Measurements from ENCODE around the gene C1QTNF7.

The C1QTNF7 gene

DNA sequence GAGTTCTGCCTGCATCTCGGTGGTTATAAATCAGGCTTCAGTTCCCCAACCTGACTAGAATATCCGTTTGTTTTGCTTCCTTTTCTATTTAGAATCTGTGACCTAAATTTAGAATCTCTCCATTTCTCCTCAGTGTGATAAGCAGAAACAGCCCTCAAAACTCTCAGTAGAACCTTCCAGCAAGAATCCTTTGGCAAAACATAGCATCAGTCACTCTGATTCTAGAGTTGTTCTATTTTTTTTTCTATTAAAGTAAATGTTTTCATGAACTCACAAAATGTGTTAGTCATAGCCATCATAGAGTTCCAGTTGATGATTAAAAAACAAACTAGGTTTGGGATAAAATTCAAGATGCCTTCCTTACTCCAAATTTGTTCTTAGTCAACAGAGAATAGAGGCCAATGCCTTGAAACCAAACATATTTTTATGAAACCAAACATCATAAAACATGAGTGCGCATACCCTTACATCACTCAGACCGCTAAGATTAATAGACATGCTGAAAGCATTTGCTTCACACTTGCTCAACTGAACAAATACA, 13.2 kb upstream of the C1QTNF7 start:
- no peak for DNase-seq

DNA sequence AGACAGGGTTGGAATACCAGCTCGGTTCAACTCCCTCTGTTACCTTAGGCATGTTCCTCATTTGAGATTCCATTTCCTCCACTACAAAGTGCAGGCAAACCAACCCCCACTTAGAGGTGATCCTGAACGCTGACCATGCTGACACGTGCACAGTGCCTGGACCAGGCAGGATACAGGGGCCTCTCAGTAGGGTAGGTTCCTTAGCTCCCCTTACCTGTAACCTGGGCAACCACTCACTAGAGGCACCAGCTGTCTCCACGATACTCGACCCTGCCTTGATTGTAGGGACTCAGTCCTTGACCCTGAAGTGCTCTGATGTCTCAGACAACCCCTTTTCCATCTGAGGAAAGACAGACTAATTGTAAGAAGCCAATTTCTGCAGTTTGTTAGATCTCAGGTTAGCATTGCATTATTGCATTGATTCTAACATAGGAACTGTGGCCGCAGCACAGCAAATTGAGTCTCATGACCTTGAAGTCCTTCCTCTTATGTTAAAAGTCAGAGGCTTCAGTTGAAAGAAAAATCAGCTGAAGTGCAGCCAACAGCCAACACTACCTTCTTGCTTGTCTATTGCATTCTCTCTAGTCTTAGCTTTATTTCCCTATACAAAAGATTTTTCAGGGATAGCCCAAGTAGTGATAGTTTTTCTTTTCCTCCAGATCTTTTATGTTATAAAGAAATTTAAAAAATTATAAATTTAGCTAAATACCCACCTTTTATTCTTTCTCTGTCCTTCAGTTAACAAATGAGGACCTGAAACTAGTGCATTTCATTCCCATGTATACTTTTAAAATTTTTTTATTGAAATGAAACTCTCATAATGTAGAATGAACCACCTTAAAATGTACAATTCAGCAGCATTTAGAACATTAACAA, 11.2 kb upstream of the C1QTNF7 start:
- DNase-seq: peak in 1 of 2 experiments; percentile 35

DNA sequence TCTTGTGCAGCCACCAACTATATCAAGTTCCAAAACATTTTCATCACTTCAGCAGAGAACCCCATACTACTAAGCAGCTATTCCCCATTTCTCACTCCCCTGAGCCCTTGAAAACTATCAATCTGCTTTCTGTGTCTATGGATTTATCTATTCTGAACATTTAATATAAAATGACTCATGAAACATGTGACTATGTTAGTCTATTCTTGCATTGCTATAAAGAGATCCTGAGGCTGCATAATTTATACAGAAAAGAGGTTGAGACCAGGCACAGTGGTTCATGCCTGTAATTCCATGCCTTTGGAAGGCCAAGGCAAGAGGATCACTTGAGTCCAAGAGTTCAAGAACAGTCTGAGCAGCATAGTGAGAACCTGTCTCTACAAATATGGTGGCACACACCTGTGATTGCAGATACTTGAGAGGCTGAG, 10.6 kb upstream of the C1QTNF7 start:
- no peak for DNase-seq

DNA sequence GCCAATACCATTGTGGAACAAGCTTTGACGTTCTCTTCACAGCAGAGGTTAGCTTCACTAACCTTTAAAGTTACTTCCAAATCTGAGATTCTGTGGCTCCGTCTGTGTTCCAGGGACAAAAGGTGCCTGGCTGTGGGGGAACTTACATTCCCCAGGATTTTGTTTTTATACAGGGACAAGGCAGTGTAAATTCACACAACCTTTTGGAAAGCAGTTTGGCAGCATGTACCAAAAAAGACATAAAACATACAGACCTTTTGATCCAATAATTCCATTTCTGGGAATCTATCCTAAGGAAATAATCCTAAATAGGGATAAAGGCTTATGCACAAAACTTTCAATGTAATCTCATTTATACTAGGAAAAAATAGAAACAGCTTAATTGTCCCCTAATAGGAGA, 8.9 kb upstream of the C1QTNF7 start:
- no peak for DNase-seq

DNA sequence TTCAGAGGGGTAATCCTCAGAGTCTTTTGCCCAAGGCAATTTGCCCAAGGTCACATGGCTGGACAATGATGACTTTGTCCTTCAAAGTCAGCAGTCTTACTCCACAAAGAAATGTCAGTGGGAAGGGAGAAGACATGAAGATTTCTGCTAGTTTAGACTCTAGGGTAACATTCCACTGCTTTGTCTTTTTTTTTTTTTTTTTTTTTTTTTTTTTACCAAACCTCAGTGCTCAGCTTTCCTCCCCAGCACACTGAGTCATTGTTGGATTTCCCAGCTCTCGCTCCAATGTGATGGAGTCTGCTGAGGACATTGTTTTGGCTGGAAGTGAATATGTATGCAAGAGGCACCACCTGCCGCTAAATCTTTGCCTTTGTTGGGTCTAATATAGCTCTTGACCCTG, 7.2 kb upstream of the C1QTNF7 start:
- no peak for DNase-seq

DNA sequence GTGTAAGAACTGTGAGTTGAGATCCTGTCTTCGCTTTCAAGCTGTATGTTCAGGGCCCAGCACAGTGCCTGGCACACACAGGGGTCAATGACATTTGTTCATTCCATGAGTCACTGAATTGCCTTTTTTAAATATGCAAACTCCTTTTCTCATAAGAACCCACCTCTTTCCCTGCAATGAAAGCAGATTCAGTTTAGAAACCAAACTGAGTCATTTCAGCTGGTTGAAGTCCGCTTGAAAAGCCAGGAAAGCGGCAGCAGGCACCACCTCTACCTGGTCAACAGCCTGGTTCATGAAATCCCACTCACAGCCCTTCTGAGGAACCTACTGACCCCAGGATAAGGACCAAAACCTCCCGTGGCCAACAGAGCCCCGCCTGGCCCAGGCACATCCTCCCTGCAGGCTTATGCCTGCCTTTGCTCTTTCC, 4.5 kb upstream of the C1QTNF7 start:
- no peak for DNase-seq

DNA sequence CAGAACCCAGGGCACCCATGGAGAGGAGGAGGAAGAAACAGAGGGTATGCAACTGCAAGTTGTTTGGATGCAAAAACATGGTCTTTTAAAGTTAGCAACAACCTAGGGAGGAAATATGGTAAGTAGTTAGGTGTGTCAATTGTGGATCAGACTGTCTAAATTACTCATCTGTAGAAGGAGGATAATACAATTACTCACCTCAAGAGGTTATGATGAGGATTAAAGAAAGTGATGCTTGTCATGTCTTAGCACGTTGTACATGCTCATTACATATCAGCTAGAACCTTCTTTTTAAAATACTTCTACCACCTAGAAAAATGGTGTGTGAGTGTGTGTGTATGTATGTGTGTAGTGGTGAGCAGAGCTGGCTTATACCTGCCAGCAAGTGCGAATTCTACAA, 2.3 kb upstream of the C1QTNF7 start:
- peak in 1 of 2 experiments; percentile 3 for DNase-seq

DNA sequence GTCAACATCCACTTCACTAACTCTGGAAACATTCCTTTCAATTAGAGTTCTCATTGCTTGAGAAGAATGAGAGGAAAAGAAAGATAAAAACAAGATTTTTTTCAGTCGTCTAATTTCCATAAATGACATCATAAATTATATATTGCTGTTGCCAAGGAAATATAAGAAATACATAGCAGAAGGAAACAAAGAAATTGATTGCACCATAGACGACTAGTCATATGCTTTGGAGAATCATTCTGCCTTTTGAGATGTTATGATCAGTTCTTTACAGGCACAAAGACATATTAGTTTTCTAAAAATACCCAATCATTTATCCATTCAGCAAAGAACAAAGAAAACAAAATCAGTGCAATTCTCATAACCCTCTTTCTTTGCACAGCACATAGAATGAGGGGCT, 672 bp upstream of the C1QTNF7 start:
- no peak for DNase-seq

DNA sequence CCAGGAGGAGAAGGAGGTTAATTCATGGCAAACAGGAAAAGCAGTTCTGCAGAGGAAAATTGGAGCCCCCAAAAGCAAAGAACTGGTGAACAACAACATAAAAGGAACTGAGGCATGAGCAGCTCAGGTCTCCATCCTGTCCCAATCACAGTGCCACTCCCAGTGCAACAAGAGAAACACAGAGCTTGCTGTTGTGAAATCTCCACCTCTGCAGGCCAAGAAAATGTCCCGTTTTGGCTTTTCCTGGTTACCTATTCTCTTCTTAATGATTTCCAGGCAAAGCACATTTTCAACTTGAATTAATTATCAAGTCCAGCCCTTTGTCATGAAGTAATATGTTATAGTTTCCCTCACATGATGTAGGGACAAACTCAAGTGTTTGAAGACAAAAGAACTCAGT, 778 bp downstream of the C1QTNF7 start:
- DNase-seq: no peak

DNA sequence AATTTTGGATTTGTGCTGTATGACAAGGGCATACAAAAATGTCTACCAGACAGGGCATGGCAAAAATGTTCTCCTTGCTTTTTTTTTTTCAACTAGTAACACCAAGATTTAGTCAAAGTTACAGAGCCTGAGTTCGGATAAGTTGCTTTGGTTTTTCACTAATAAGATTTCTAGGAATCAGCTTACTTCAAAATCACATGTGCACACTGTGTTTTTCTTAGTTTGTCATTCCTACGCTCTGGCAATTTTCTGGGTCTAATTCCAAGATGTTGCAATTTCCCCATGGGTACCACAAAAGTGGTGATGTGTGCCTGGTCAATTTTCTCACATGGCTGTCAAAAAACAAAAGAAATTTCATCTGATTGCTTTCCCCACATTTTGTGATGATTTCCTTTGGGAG, 6.3 kb downstream of the C1QTNF7 start:
- no peak for DNase-seq

DNA sequence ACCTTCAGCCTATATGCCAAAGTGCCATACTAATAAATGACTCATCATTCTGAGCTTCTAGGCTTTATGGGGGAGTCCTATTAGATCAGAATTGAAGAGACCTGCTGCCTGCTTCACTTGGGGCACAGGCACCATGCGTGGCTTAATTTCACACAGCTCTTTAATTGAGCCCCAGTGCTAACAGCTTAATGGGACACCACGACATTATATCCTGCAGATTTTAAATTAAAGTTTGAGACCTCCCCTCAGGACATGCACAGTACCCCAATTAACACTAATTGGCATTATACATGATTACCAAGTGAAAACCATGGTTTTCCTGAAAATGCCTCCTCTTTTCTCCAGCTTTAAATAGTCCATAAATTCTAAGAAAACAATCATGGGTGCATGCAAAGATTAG, 6.8 kb downstream of the C1QTNF7 start:
- DNase-seq: no peak

DNA sequence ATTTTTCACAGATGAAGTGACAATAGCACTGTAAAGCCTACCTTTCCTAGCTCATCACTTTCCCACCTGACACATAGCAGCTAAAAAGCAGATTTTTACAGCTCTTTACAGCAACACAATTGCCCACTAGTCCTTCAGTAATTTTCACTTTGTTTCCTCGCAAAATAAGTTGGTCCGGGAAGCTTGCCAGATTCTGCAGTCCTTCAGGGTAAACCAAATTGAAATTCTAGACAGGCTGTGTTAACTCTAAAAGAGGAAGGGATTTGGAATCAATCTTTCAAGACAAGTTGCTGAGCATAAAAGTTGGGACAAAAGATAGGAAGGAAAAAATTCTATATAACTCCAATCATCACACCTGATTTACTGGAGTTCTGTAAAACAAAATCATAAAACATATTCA, 8.7 kb downstream of the C1QTNF7 start:
- DNase-seq: peak in 1 of 2 experiments; percentile 15

DNA sequence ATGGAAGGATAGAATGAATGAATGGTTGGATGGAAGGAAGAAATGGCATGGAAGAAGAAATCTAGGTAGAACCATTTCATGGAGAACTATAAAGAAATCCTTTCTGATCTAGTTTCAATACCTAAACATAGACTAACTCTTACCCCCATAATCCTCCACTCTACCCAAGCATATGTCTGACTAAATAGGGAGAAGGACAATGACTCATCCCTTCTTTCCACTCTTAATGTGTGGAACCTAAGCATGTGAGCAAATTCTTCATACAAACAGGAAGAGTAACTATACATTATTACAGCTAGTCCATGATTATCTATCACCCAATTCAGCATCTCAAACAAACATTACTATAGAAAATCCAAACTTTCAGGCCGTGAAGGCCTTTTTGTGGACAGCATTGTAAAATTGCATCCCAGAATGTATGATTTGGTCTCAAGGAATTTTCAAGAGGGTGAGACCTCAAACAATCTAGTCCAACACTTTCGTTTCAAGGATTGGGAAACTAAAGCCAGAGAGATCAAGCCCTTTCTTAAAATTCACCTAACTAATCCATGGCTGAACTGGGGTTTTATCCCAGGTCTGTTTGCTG, 11.2 kb downstream of the C1QTNF7 start:
- no peak for DNase-seq

DNA sequence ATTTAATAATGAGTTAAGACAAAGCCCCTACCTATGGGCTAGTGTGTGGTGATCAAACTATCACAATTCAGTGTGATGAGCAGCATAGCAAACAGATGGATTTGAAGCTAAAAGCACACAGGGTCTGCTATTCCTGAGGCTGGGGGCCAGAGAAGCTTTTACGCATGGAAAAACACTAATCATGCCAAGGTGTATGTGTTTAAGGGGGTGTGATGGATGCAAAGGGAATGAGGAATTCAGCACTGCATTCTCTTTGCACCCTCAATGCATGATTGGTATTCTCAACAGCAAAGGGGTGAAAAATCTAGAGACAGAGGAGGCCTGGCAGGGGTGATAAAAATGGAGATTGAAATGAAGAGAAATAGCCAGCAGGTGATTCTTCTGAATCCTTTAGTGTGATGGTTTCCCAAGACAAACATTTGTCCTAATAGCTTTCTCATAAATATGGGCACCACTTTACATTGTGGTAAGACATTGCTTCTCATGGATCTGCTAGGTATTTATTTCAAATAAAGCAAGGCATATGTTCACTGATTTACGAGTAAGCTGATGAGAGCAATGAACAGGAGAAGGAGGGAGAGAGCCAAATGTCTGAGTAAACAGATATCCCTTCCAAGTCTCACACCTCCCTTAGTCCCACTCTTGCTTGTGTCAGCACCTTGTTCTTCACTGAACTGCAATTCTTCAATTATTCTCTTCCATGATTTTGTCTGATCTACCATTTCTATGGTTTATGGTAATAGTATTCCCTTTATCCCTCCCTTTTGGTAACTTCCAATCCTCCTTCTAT, 15.7 kb downstream of the C1QTNF7 start:
- DNase-seq: peak in 1 of 2 experiments; percentile 63

DNA sequence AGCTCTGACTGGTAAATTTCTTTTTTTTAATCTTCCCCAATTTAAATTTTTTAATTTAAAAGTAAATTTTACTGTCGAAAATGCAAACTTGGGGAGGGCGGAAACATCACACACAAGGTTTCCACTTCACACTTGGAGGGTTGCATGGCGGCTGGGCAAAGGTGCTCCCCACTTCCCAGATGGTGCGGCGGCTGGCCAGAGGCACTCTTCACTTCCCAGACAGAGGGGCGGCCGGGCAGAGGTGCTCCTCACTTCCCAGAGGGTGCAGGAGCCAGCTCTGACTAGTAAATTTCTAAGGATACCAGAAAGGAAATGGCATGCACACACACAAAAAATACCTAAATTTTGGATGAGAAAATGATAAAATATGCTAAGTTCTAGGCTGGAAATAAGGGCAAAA, 16.4 kb downstream of the C1QTNF7 start:
- no peak for DNase-seq

DNA sequence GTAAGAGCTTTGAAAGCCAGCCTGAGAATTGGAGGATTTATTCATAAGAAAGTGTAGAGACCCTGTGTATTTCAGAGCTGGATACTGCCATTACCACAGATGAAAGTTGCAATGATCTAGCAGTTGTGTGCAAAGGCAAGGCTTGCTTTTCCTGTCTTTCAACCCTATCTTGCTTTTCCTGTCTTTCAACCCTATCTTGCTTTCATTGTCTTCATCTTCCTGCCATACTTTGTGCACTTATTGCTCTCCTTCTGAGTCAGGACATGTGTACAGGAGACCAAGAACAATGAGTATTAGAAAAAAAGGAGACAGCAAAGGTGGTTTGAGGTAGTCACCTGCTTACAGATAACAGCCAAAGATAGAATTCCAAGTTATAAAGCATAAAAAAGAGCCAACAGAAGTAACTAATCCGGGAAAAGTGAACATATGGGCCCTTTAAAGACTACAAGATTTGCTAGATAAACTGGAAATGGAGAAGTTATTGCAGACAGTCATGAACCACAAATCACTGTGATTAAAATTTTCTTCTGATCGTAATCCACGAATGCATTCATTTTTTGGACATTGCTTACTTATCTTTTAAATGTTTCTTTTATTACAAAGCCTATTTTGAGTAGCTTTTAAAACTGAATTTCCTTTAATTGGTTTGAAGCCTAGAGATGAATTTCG, 17.2 kb downstream of the C1QTNF7 start:
- peak in 1 of 2 experiments; percentile 19 for DNase-seq

DNA sequence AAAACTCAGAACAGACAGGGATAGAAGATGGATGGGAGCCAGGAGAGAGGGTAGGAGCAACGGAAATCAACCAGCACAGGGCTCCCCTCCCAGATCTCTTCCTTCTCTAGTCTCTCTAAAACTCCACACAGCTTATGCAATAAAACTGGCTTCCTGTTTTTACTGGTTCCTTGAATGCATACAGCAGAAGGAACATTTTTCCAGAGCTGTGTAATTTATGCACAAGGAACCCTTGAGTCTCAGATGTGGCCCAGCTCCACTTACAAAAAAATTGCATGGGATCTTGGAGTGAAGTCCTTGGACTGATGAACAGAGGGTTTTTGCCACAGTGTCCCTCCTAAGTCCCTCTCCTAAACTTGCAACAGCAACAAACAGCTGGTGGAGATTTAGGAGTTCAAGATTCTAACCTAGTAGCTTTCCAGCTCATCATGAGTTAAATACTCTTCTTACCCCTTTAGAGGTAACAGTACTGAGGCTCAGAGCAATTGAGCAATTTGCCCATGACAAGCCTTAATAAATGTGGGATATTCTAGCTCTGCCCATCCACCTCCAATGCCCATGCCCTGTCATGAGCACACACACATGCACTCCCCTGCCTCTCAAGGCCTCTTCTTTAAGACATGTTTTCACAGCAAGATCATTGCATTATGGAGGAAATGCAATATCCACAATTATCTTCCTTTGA, 23.5 kb downstream of the C1QTNF7 start:
- DNase-seq: no peak

DNA sequence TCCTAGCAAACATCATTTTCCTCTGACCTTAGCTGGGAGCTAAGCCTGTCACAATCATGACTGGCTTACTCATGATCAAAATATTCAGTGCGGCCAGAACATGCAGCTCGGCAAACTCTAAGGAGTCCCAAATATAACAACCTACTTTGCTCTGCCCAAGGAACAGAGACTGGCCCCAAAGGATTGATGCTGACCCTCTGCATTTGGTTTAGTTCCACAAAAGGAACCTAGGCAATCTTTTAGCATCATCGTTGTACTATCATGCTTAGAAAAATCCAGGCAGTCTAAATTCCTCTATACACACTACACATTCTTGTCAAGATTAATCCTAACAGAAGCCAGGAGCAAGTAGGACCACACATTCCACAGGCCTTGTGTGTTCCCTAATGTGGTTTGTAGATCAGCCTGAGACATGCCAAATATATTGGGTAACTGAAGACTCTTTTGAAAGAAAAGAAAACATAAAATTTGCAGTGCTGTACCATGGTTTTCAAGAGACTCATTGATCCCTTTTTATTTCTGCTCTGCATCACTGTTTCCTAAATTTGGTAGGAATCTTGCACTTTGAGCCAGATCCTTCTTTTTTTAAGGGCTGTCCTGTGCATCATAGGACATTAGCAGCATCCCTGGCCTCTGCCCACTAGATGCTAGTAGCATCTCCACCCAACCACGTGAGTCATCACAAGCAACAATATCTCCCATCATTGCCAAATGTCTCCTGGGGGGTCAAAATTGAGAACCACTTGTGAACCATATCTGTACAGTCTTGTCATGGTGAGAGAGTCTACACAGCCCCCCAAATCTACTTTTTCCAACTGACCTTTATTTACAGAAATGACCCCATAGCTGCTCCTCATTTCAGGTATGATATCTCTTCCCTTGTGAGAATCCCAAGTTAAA, 24.3 kb downstream of the C1QTNF7 start:
- DNase-seq: no peak

DNA sequence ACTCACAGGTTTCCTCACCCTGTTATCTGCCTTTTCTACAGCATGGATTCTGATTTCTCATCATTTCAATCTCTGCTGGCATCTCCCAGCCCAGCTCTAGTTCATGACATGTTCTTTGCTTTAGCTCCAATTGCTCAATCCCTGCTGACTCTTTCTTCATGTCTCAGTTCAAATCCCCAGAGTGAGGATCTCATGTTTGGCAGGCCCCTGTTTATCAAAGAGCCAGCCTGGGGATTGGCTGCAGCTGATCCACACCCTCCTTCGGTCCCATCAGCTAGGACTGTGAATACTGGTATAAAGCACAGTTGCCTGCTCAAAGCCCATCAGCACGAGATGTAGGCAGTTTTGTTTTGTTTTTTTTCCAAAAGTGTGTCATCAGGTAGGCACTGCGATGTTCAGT, 27.5 kb downstream of the C1QTNF7 start:
- DNase-seq: no peak

DNA sequence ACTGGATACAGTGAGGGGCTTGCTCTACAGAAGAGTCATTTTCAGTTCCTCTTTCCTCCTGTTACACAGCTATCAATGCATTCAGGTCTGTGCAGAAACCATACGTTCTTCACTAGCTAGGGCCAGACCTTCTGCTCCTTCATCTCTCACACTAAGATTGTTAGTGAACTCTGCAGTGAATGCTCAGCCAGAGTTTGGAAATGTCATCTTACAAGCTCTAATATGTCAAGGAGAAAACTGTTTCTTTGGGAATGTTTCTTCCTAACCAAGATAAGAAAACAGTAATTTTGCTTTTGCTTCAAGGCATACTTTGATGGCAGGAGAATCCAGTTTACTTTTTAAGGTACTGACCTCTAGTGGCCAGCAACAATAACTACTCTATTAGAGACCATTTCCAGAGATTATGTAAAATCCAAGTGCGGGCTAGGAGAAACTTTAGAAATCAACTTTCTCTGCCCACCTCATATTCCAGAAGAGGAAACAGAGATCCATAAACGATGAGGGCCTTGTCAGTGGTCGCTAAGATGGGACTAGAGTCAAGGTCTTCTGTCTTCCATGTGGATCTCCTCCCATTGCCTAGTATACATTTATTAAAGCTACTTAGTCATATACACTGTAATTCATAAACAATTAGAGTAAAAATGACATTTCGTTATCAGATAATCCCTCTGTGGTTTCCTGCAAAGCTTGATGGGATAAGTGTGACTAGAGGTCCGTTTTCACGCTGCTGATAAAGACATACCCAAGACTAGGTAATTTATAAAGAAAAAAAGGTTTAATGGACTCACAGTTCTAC, 29.8 kb downstream of the C1QTNF7 start:
- DNase-seq: peak; percentile 10 to 44
